Left lung (tissue), 10 donors: ENCODE results near the gene TLK2. TPM values are rescaled to one million over a fixed set of nuclear protein-coding genes. Genes with fewer than 3 reads are reported as not detected.

Experiments used
- ATAC-seq: fragments of 200-7000 bp; cut with Tn5 transposase; one replicate; pipeline ENCODE4 v1.9.1; 2020; ENCODE audit warnings: moderate library complexity
- DNase-seq, 4 donors: peaks; one replicate each; pipeline ENCODE4 v3.0.0-alpha.2; 2013 to 2020
- H3K27ac ChIP-seq, 2 donors: fragments of 200-600 bp; sonication (generic) in 1 of 2; one replicate each; pipeline versions ENCODE4 v1.5.0 to v1.8.0; 2020 to 2021
- H3K27me3 ChIP-seq, 2 donors: fragments of 200-600 bp; sonication (generic) in 1 of 2; one replicate each; pipeline versions ENCODE4 v1.5.0 to v1.8.0; 2020 to 2021
- H3K36me3 ChIP-seq, 2 donors: fragments of 200-600 bp; sonication (generic) in 1 of 2; one replicate each; pipeline versions ENCODE4 v1.5.0 to v1.8.0; 2020 to 2021
- H3K4me1 ChIP-seq, 2 donors: fragments of 200-600 bp; one replicate each; pipeline ENCODE4 v1.8.0; 2021
- H3K4me3 ChIP-seq, 2 donors: fragments of 200-600 bp; sonication (generic) in 1 of 2; one replicate each; pipeline versions ENCODE4 v1.5.0 to v1.8.0; 2020 to 2021; ENCODE audit warnings: mild to moderate bottlenecking in 1 of 2
- H3K9me3 ChIP-seq, 2 donors: fragments of 200-600 bp; sonication (generic) in 1 of 2; one replicate each; pipeline versions ENCODE4 v1.5.0 to v1.8.0; 2020 to 2021
- intact Hi-C, 2 donors: fragments of 100-400 bp; cut with DNase I; formaldehyde crosslinking; loops; one replicate each; pipeline versions ENCODE4 v1.11.2 to v1.14.2; 2022
- polyA plus RNA-seq, 6 donors: library from polyadenylated mRNA; unstranded; fragments of 120-200 nt; gene quantifications; one replicate each; pipeline ENCODE4 v1.2.1, GENCODE V29; 2013; ENCODE audit not compliant: insufficient read length in 6 of 6
- total RNA-seq, 2 donors: library from RNA; stranded (reverse); fragmentation: NEBNext Ultra II Directional; extraction: Animal tissue kit (Norgen Biotek cat#: 25700); gene quantifications; one replicate each; pipeline ENCODE4 v1.2.1, GENCODE V29; 2021
- TF ChIP-seq, protein P1 (sequence below), 2 donors: fragments of 200-600 bp; sonication (generic) in 1 of 2; IDR thresholded peaks; one replicate each; pipeline versions ENCODE4 v1.5.0 to v1.8.0; 2021; ENCODE audit warnings: antibody characterized with exemption in 2 of 2
- donor health status: DM: no; HTN: yes; CAD: no.
- donor health status: DM: no; HTN: no; CAD: no.

TLK2 gene
- total and polyA plus RNA-seq, 8 donors: 32.2 to 75.0 (median 69.1) TPM

DNA sequence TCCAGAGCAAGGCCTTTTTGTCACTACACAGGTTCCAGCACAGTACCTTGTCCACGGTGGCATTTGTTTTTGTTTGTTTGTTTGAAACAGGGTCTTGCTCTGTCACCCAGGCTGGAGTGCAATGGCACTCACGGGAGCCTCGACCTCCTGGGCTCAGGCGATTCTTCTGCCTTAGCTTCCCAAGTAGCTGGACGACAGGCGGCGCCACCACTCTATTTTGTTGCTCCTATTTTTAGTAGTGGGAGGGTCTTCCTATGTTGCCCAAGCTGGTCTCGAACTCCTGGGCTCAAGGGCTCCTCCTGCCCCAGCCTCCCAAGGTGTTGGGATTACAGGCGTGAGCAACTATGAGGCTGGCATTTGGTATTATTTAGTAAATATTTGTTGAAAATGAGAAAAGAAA, 159.2 kb downstream of the TLK2 start:
- Histone ChIP-seq H3K4me1 (peaks cover 5% of the 10 kb centered on the region in 2 donors), H3K9me3 (no peaks in the 10 kb centered on the region), H3K36me3 (no peaks in the 10 kb centered on the region), H3K4me3 (no peak overlapping the region), H3K27ac (no peak overlapping the region), H3K27me3 (no peaks in the 10 kb centered on the region)
- no peak for ATAC-seq
- intact Hi-C loops: no loop called here
- TF ChIP-seq, protein P1, sequence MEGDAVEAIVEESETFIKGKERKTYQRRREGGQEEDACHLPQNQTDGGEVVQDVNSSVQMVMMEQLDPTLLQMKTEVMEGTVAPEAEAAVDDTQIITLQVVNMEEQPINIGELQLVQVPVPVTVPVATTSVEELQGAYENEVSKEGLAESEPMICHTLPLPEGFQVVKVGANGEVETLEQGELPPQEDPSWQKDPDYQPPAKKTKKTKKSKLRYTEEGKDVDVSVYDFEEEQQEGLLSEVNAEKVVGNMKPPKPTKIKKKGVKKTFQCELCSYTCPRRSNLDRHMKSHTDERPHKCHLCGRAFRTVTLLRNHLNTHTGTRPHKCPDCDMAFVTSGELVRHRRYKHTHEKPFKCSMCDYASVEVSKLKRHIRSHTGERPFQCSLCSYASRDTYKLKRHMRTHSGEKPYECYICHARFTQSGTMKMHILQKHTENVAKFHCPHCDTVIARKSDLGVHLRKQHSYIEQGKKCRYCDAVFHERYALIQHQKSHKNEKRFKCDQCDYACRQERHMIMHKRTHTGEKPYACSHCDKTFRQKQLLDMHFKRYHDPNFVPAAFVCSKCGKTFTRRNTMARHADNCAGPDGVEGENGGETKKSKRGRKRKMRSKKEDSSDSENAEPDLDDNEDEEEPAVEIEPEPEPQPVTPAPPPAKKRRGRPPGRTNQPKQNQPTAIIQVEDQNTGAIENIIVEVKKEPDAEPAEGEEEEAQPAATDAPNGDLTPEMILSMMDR (IDR thresholded peaks at IDR 0.05): no peak
- no peak for DNase-seq

DNA sequence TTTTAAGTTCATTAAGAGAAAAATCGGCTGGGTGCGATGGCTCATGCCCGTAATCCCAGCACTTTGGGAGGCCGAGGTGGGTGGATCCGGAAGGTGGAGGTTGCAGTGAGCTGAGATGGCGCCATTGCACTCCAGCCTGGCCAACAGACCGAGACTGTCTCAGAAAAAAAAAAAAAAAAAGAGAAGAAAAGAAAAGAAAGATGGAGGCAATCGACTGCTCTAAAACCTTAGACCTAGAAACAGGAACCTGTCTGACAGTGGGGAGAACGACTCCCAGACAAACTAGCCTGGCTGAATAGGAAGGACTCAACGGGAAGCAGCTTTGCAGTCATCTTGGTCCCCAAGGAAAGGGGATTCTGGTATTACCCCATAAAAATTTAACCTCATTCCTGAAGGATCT, 162.5 kb downstream of the TLK2 start:
- TF ChIP-seq, protein P1 (IDR thresholded peaks at IDR 0.05): no peak
- DNase-seq (no peak), ATAC-seq (no peak)
- H3K4me3 ChIP-seq: no peak overlapping the region
- no peak overlapping the region for H3K27ac ChIP-seq
- no peaks in the 10 kb centered on the region for H3K27me3 ChIP-seq
- no peaks in the 10 kb centered on the region for H3K36me3 ChIP-seq
- H3K4me1 ChIP-seq: no peaks in the 10 kb centered on the region
- intact Hi-C loops: no loop called here
- H3K9me3 ChIP-seq: no peaks in the 10 kb centered on the region

DNA sequence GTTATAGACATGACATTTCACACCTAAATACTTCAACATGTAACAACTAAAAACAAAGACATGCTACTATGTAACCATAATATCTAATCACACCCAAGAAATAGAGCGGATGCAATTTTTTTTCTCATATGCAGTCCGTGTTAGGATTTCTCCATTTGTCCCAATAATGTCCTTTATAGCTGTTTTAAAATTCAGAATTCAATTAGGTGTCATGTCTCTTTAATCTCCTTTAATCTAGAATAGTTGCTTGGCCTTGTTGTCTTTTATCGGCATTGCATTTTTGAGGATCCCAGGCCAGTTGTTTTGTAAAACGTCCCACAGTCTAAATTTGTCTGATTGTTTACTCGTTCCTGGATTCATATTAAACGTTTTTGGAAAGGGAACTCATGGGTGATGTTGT, 163.3 kb downstream of the TLK2 start:
- Histone ChIP-seq H3K36me3 (no peaks in the 10 kb centered on the region), H3K27ac (no peak overlapping the region), H3K9me3 (no peaks in the 10 kb centered on the region), H3K4me1 (no peaks in the 10 kb centered on the region), H3K4me3 (no peak overlapping the region), H3K27me3 (no peaks in the 10 kb centered on the region)
- intact Hi-C loops: no loop called here
- ATAC-seq (no peak), DNase-seq (peak in 1 of 4 donors; percentile 25)
- TF ChIP-seq, protein P1 (IDR thresholded peaks at IDR 0.05): no peak

DNA sequence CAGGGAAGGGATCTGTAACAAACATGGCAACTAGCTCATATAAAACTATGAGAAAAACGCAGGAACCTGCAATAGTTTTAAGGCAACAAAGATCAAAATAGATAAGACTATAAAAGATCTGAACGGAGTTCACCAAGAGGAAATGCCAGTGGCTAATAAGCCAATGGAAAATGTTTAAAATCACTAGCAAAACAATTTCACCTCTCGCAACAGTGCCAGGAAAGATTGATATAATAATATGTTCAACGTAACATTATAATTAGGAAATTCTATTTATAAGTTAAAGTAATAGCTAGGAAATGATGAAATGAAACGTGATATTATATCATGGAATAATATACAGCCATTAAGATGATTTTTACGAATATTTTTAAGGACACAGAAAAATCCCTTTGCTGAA, 164.9 kb downstream of the TLK2 start:
- no peak overlapping the region for H3K4me3 ChIP-seq
- DNase-seq: no peak
- intact Hi-C loops: no loop called here
- H3K27me3 ChIP-seq: no peaks in the 10 kb centered on the region
- ATAC-seq: no peak
- no peaks in the 10 kb centered on the region for H3K36me3 ChIP-seq
- no peaks in the 10 kb centered on the region for H3K9me3 ChIP-seq
- H3K27ac ChIP-seq: no peak overlapping the region
- TF ChIP-seq, protein P1 (IDR thresholded peaks at IDR 0.05): no peak
- peaks cover 4 to 6% of the 10 kb centered on the region in 2 donors for H3K4me1 ChIP-seq

DNA sequence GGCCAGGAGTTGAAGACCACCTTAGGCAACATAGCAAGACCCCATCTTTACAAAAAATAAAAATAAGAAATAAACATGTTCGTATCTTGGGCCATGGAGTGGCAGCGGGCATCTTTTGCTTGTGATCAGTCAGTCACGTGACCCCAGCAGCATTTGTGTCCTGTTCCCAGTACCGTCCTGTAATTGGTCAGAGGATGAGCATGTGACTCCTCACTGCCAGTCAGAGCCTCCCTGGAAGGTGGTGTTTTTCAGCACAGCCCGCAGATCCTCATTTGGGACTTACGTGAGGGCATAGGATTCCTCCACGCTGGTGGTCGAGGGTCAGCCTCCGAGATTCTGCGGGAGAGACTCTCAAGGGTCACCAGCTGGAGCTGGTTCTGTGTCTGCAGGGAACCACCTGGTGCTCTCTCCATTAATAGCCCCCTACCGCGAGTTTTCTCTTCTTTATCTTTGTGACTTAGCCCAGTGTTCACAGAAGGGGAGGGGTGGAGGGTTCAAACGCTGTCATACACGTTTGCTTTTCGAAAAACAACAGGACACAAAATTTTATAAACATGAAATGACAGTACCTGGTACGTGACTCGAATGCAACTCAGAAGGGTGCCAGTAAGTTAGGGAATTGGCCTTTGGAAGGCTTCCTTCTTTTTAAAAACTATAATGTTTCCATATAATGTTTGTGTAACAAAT, 166.0 kb downstream of the TLK2 start:
- H3K27ac ChIP-seq: no peak overlapping the region
- TF ChIP-seq, protein P1 (IDR thresholded peaks at IDR 0.05): no peak
- H3K9me3 ChIP-seq: no peaks in the 10 kb centered on the region
- H3K4me3 ChIP-seq: no peak overlapping the region
- intact Hi-C loops: no loop called here
- no peak for DNase-seq
- ATAC-seq: no peak
- no peaks in the 10 kb centered on the region for H3K36me3 ChIP-seq
- H3K4me1 ChIP-seq: peaks cover 5 to 10% of the 10 kb centered on the region in 2 donors
- no peaks in the 10 kb centered on the region for H3K27me3 ChIP-seq
